Right ventricle myocardium superior (tissue), 1 donor: ENCODE measurements around the gene IPO5. TPM values are rescaled to one million over a fixed set of nuclear protein-coding genes. Genes with fewer than 3 reads are reported as not detected.

Experiments used
- total RNA-seq: library from RNA; stranded (reverse); fragmentation: NEBNext Ultra II Directional; extraction: Animal tissue kit (Norgen Biotek cat#: 25700); gene quantifications from one replicate; pipeline ENCODE4 v1.2.1, GENCODE V29; 2021
- donor health status: DM: no; HTN: yes; CAD: no; lungs with severe emphysema.

The IPO5 gene
- total RNA-seq, 1 donor from 2014 or later = 86.5 TPM

Other genes with a start within 250 kb of the IPO5 start
- 11.1 TPM for gene FARP1, start 189.4 kb downstream of the IPO5 start, total RNA-seq
- not detected for gene RNF113B, start 223.6 kb downstream of the IPO5 start, total RNA-seq